Uterus (tissue), 4 donors: ENCODE measurements around the gene GALNT14. TPM values are rescaled to one million over a fixed set of nuclear protein-coding genes. Genes with fewer than 3 reads are reported as not detected.
"Not testable (repeated sequence)": the region's sequence is repeated elsewhere in the genome, so short reads cannot be mapped to it uniquely, and the experiment has no call there.

Experiments used
- DNase-seq, 2 donors: peaks; one replicate each; pipeline ENCODE4 v3.0.0-alpha.2; 2019 to 2020
- H3K27ac ChIP-seq, 2 donors: fragments of 200-600 bp; sonication (generic); 1 replicate in 1 of 2; 2 replicates in 1 of 2; pipeline ENCODE4 v1.5.1; 2016 to 2018
- H3K27me3 ChIP-seq, 2 donors: fragments of 200-600 bp; sonication (generic); one replicate each; pipeline ENCODE4 v1.5.1; 2018 to 2019; ENCODE audit warnings: control low read depth in 1 of 2
- H3K36me3 ChIP-seq, 2 donors: fragments of 200-600 bp; sonication (generic); one replicate each; pipeline ENCODE4 v1.5.1; 2019; ENCODE audit warnings: control low read depth in 1 of 2
- H3K4me1 ChIP-seq, 2 donors: fragments of 200-600 bp; sonication (generic); one replicate each; pipeline ENCODE4 v1.5.1; 2018 to 2019; ENCODE audit warnings: control low read depth in 1 of 2
- H3K4me3 ChIP-seq, 2 donors: fragments of 200-600 bp; sonication (generic); 1 replicate in 1 of 2; 2 replicates in 1 of 2; pipeline ENCODE4 v1.5.1; 2018 to 2019; ENCODE audit warnings: mild to moderate bottlenecking in 1 of 2
- H3K9me3 ChIP-seq, 2 donors: fragments of 200-600 bp; sonication (generic); one replicate each; pipeline ENCODE4 v1.5.1; 2019; ENCODE audit warnings: control low read depth in 1 of 2
- POLR2A ChIP-seq, 2 donors: fragments of 450-650 bp; IDR thresholded peaks; one replicate each; pipeline ENCODE4 v1.6.1; 2016; ENCODE audit warnings: antibody characterized with exemption in 2 of 2, mild to moderate bottlenecking in 1 of 2, moderate library complexity in 1 of 2
- intact Hi-C: fragments of 100-400 bp; cut with DNase I; formaldehyde crosslinking; loops from one replicate; pipeline ENCODE4 v1.15.1; 2023; ENCODE audit warnings: low total_unique reads
- total RNA-seq, 4 donors: library from RNA; depleted of rRNA in 3 of 4; stranded (reverse); fragments of >200 nt in 3 of 4; gene quantifications; one replicate each; pipeline versions ENCODE4 v1.1.0 to v1.2.4, GENCODE V29; 2014 to 2023
- TF ChIP-seq, protein P1 (sequence below), 4 experiments: fragments of 200-600 bp in 2 of 4; fragments of 450-650 bp in 2 of 4; sonication (generic) in 2 of 4; IDR thresholded peaks; one replicate each; pipeline ENCODE4 v1.5.1; 2016 to 2019; ENCODE audit warnings: antibody characterized with exemption in 4 of 4, mild to moderate bottlenecking in 2 of 4, moderate library complexity in 1 of 4
- donor health status: DM: yes; HTN: yes; CAD: no.

GALNT14 gene
- total RNA-seq, 4 donors from 2014 or later = 0.58 to 4.0 TPM; not detected in 2

DNA sequence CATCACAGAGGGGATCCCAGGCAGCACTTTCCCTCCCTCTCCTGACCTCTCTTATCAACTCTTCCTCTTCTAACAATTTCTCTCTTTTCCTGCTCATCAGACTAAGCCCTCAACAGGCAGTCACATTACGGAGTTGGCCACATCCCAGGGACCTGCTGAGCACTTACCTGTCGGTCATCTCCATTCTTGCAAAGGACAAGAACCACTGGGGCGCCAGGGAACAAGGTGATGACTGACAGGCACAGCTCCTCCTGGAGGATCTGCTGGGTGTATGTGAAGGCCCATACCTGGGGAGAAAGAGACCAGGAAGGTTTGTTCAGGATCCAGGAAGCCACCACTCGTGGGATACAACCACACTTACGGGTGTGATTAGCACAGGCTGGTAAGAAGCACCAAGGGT is 226.2 kb downstream of the GALNT14 start:
- Histone ChIP-seq H3K27me3 (no peaks in the 10 kb centered on the region), H3K4me1 (no peaks in the 10 kb centered on the region), H3K9me3 (no peaks in the 10 kb centered on the region), H3K36me3 (no peaks in the 10 kb centered on the region), H3K27ac (no peak overlapping the region), H3K4me3 (no peak overlapping the region)
- intact Hi-C loops = no loop called here
- no peak for TF ChIP-seq POLR2A (IDR thresholded peaks at IDR 0.05)
- TF ChIP-seq, protein P1, sequence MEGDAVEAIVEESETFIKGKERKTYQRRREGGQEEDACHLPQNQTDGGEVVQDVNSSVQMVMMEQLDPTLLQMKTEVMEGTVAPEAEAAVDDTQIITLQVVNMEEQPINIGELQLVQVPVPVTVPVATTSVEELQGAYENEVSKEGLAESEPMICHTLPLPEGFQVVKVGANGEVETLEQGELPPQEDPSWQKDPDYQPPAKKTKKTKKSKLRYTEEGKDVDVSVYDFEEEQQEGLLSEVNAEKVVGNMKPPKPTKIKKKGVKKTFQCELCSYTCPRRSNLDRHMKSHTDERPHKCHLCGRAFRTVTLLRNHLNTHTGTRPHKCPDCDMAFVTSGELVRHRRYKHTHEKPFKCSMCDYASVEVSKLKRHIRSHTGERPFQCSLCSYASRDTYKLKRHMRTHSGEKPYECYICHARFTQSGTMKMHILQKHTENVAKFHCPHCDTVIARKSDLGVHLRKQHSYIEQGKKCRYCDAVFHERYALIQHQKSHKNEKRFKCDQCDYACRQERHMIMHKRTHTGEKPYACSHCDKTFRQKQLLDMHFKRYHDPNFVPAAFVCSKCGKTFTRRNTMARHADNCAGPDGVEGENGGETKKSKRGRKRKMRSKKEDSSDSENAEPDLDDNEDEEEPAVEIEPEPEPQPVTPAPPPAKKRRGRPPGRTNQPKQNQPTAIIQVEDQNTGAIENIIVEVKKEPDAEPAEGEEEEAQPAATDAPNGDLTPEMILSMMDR (IDR thresholded peaks at IDR 0.05) = no peak
- DNase-seq = no peak

DNA sequence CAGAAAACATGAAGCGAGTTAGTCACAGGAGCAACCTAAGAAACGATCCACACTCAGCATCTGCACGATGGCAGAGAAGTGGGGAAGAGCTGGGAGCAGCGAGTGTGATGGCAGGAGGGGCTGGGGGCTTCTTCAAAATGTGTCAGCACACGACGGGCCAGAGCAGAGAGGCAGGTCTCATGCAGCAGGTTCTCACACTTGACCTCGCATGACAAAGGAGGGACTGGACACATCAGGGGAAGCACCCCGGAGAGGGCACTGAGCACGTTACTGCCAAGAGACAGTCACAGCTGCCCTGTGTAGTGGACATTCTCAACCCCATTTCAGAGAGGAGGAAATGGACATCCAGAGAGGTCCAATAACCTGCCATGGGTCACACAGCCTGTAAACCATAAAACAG is 226.9 kb downstream of the GALNT14 start:
- no peaks in the 10 kb centered on the region for H3K36me3 ChIP-seq
- H3K27ac ChIP-seq = no peak overlapping the region
- no peaks in the 10 kb centered on the region for H3K9me3 ChIP-seq
- TF ChIP-seq POLR2A (IDR thresholded peaks at IDR 0.05) = no peak
- TF ChIP-seq, protein P1 (IDR thresholded peaks at IDR 0.05) = no peak
- no peak for DNase-seq
- no peak overlapping the region for H3K4me3 ChIP-seq
- intact Hi-C loops = no loop called here
- H3K27me3 ChIP-seq = no peaks in the 10 kb centered on the region
- no peaks in the 10 kb centered on the region for H3K4me1 ChIP-seq

DNA sequence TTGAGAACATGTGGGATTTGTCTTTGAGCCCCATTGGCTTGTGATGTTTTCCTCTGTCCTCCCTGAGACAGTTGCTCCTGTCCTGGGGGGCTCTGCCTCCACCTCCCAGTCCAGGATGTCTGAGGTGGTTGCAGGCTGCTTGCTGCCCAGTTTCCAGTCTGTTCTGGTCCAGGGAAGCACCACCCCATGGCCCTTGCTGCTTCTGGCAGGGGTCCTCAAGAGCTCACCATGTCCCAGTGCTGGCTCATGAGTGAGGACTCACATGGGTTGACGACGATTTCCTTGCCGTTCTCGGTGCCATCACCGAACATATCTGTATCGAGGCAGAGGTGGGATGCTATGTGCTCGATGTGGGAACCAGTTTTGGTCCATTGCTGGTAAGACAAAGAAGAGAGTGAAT is 227.6 kb downstream of the GALNT14 start:
- Histone ChIP-seq H3K4me1 (no peaks in the 10 kb centered on the region), H3K9me3 (no peaks in the 10 kb centered on the region), H3K27me3 (no peaks in the 10 kb centered on the region), H3K27ac (no peak overlapping the region), H3K4me3 (no peak overlapping the region), H3K36me3 (no peaks in the 10 kb centered on the region)
- no peak for TF ChIP-seq POLR2A (IDR thresholded peaks at IDR 0.05)
- TF ChIP-seq, protein P1 (IDR thresholded peaks at IDR 0.05) = no peak
- intact Hi-C loops = no loop called here
- no peak for DNase-seq

DNA sequence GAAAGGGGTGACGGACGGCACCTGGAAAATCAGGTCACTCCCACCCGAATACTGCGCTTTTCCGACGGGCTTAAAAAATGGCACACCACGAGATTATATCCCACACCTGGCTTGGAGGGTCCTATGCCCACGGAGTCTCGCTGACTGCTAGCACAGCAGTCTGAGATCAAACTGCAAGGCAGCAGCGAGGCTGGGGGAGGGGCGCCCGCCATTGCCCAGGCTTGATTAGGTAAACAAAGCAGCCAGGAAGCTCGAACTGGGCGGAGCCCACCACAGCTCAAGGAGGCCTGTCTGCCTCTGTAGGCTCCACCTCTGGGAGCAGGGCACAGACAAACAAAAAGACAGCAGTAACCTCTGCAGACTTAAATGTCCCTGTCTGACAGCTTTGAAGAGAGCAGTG is 233.8 kb downstream of the GALNT14 start:
- DNase-seq, H3K27ac ChIP-seq, H3K36me3 ChIP-seq, H3K4me1 ChIP-seq, intact Hi-C loops, H3K4me3 ChIP-seq, H3K27me3 ChIP-seq, H3K9me3 ChIP-seq: not testable (repeated sequence)

DNA sequence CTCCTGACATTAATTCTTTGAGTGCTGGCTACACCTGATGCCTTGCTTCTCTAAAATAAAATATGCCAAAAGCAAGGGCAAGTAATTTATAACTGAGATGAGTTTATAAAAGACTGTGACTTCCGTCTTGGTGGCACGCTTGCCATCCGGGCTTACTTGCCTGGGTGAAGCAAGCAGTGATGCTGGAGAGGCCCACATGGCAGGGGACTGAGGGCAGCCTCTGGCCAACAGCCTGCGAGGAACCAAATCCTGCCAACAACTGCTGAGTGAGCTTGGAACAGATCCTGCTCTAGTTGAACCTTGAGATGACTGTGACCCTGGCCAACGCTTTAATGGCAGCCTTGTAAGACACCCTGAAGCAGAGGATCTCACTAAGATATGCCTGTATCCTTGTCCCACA is 234.9 kb downstream of the GALNT14 start:
- Histone ChIP-seq H3K4me1 (no peaks in the 10 kb centered on the region), H3K36me3 (no peaks in the 10 kb centered on the region), H3K4me3 (no peak overlapping the region), H3K9me3 (no peaks in the 10 kb centered on the region), H3K27me3 (no peaks in the 10 kb centered on the region), H3K27ac (no peak overlapping the region)
- TF ChIP-seq, protein P1 (IDR thresholded peaks at IDR 0.05) = no peak
- no peak for TF ChIP-seq POLR2A (IDR thresholded peaks at IDR 0.05)
- intact Hi-C loops = no loop called here
- no peak for DNase-seq

DNA sequence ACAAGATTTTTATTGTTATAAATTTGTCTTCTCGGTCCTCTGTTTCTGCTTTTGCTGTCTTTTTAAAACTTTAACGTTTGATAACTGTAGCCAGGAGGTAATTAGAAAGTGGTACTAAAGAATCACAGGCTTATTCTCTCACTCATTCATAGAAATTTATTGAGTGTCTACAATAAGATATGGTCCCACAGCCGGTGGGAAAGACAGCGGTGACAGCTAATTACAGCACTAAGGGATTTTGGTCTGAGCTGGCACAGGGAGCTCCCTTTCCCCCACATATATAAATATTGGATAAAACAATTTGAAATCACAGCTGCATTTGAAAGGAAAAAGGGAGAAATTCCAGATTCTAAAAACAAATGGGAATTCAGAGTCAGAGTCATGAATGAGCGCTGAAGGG is 237.9 kb downstream of the GALNT14 start:
- intact Hi-C loops = no loop called here
- no peak for DNase-seq
- H3K4me3 ChIP-seq = no peak overlapping the region
- TF ChIP-seq POLR2A (IDR thresholded peaks at IDR 0.05) = no peak
- TF ChIP-seq, protein P1 (IDR thresholded peaks at IDR 0.05) = no peak
- H3K36me3 ChIP-seq = no peaks in the 10 kb centered on the region
- H3K4me1 ChIP-seq = no peaks in the 10 kb centered on the region
- no peaks in the 10 kb centered on the region for H3K27me3 ChIP-seq
- no peaks in the 10 kb centered on the region for H3K9me3 ChIP-seq
- no peak overlapping the region for H3K27ac ChIP-seq
